HuH-7.5 (cell line): Measurements from ENCODE around the gene TMEM11.

Experiments
- DNase-seq: peaks from one replicate; pipeline ENCODE4 v3.0.0; 2011; ENCODE audit warnings: low spot score

Gene TMEM11

GRCh38 chr17:21157586-21158370 lies 56.2 kb downstream of the TMEM11 start:
- no peak for DNase-seq

- no peak for DNase-seq
Observed at GRCh38 chr17:21152731-21153130, 61.2 kb downstream of the TMEM11 start.

GRCh38 chr17:21149621-21150020 lies 64.3 kb downstream of the TMEM11 start:
- DNase-seq, result no peak
